ENCODE measurements around the gene RUNX1.

The RUNX1 gene

GRCh38 chr21:34906401-34906800 is 142.7 kb downstream of the RUNX1 start:
- no peak for DNase-seq
- Mint-ChIP-seq H3K27me3 (no peaks in the 10 kb centered on the region), H3K4me3 (no peak overlapping the region), H3K36me3 (peaks cover 11% of the 10 kb centered on the region), H3K4me1 (peaks cover 25% of the 10 kb centered on the region), H3K27ac (no peak overlapping the region), H3K9me3 (no peaks in the 10 kb centered on the region)
- CTCF ChIA-PET, result no interaction called here

- Mint-ChIP-seq H3K4me1 (peaks cover 22% of the 10 kb centered on the region), H3K4me3 (no peak overlapping the region), H3K36me3 (peaks cover 10% of the 10 kb centered on the region), H3K27ac (no peak overlapping the region), H3K27me3 (no peaks in the 10 kb centered on the region), H3K9me3 (no peaks in the 10 kb centered on the region)
- CTCF ChIA-PET, result no interaction called here
- no peak for DNase-seq
These were observed 143.9 kb downstream of the RUNX1 start for GRCh38 chr21:34905218-34905537.

- no peak overlapping the region for H3K4me3 Mint-ChIP-seq
- no peak overlapping the region for H3K27ac Mint-ChIP-seq
- no peaks in the 10 kb centered on the region for H3K9me3 Mint-ChIP-seq
- H3K36me3 Mint-ChIP-seq, result peaks cover 6% of the 10 kb centered on the region
- DNase-seq, result no peak
- peaks cover 17% of the 10 kb centered on the region for H3K4me1 Mint-ChIP-seq
- CTCF ChIA-PET, result no interaction called here
- H3K27me3 Mint-ChIP-seq, result no peaks in the 10 kb centered on the region
These were observed 144.4 kb downstream of the RUNX1 start for GRCh38 chr21:34904526-34905217.

- Mint-ChIP-seq H3K4me3 (no peak overlapping the region), H3K27ac (no peak overlapping the region), H3K27me3 (no peaks in the 10 kb centered on the region), H3K4me1 (no peaks in the 10 kb centered on the region), H3K9me3 (no peaks in the 10 kb centered on the region), H3K36me3 (peaks cover 25% of the 10 kb centered on the region)
- CTCF ChIA-PET, result interaction anchor here (1.0 kb wide), 1 partner anchor 940 kb away, joined by 5 read pairs; no protein-coding TSS in a partner anchor
- DNase-seq, result no peak
These were observed 148.7 kb downstream of the RUNX1 start for GRCh38 chr21:34900376-34900775.

- Mint-ChIP-seq H3K9me3 (no peaks in the 10 kb centered on the region), H3K4me1 (peaks cover 2% of the 10 kb centered on the region), H3K36me3 (peaks cover 25% of the 10 kb centered on the region), H3K27me3 (no peaks in the 10 kb centered on the region), H3K27ac (no peak overlapping the region), H3K4me3 (no peak overlapping the region)
- CTCF ChIA-PET, result interaction anchor here (1.0 kb wide), 1 partner anchor 940 kb away, joined by 5 read pairs; no protein-coding TSS in a partner anchor
- no peak for DNase-seq
These were observed 149.3 kb downstream of the RUNX1 start for GRCh38 chr21:34899760-34900159.

- Mint-ChIP-seq H3K27ac (no peak overlapping the region), H3K4me1 (peaks cover 6% of the 10 kb centered on the region), H3K27me3 (no peaks in the 10 kb centered on the region), H3K9me3 (no peaks in the 10 kb centered on the region), H3K4me3 (no peak overlapping the region), H3K36me3 (peaks cover 25% of the 10 kb centered on the region)
- CTCF ChIA-PET, result interaction anchor here (1.0 kb wide), 1 partner anchor 941 kb away, joined by 5 read pairs; no protein-coding TSS in a partner anchor
- DNase-seq, result no peak
These were observed 149.8 kb downstream of the RUNX1 start for GRCh38 chr21:34899302-34899701.

GRCh38 chr21:34897828-34898227 is 151.3 kb downstream of the RUNX1 start:
- H3K9me3 Mint-ChIP-seq, result no peaks in the 10 kb centered on the region

GRCh38 chr21:34894401-34894800 is 154.7 kb downstream of the RUNX1 start:
- Mint-ChIP-seq H3K4me1 (peaks cover 29% of the 10 kb centered on the region), H3K4me3 (no peak overlapping the region), H3K27ac (no peak overlapping the region), H3K36me3 (peaks cover 23% of the 10 kb centered on the region), H3K9me3 (no peaks in the 10 kb centered on the region), H3K27me3 (peaks cover 13% of the 10 kb centered on the region)
- no peak for DNase-seq
- CTCF ChIA-PET, result no interaction called here

More at GRCh38 chr21:34897828-34898227, 151.3 kb downstream of the RUNX1 start:
- DNase-seq, result no peak
- Mint-ChIP-seq H3K27ac (no peak overlapping the region), H3K4me3 (no peak overlapping the region), H3K36me3 (peaks cover 26% of the 10 kb centered on the region), H3K4me1 (peaks cover 14% of the 10 kb centered on the region), H3K27me3 (no peaks in the 10 kb centered on the region)
- CTCF ChIA-PET, result no interaction called here

GRCh38 chr21:34892209-34892608 is 156.9 kb downstream of the RUNX1 start:
- H3K27ac Mint-ChIP-seq, result no peak overlapping the region
- no peak for DNase-seq
- H3K4me1 Mint-ChIP-seq, result peaks cover 39% of the 10 kb centered on the region
- H3K9me3 Mint-ChIP-seq, result no peaks in the 10 kb centered on the region
- H3K27me3 Mint-ChIP-seq, result peaks cover 13% of the 10 kb centered on the region
- CTCF ChIA-PET, result interaction anchor here (0.8 to 2.7 kb wide), 8 partner anchors 36 to 509 kb away, joined by 3 to 11 read pairs (median 3); no protein-coding TSS in a partner anchor
- peaks cover 7% of the 10 kb centered on the region for H3K36me3 Mint-ChIP-seq
- H3K4me3 Mint-ChIP-seq, result no peak overlapping the region

- Mint-ChIP-seq H3K27ac (no peak overlapping the region), H3K4me1 (peaks cover 42% of the 10 kb centered on the region), H3K9me3 (no peaks in the 10 kb centered on the region), H3K36me3 (peaks cover 2% of the 10 kb centered on the region), H3K4me3 (peak overlapping the region; percentile 37), H3K27me3 (peaks cover 13% of the 10 kb centered on the region)
- DNase-seq, result no peak
- CTCF ChIA-PET, result interaction anchor here (0.9 to 2.7 kb wide), 5 partner anchors 55 to 509 kb away, joined by 3 to 27 read pairs (median 7); partner anchors contain the start of gene RUNX1
These were observed 157.5 kb downstream of the RUNX1 start for GRCh38 chr21:34891613-34891943.

- no peak overlapping the region for H3K27ac Mint-ChIP-seq
- peaks cover 13% of the 10 kb centered on the region for H3K27me3 Mint-ChIP-seq
- CTCF ChIA-PET, result interaction anchor here (0.7 to 2.7 kb wide), 11 partner anchors 10 to 948 kb away, joined by 3 to 27 read pairs (median 6); partner anchors contain the start of gene RUNX1
- peaks cover 46% of the 10 kb centered on the region for H3K4me1 Mint-ChIP-seq
- H3K4me3 Mint-ChIP-seq, result peak overlapping the region; percentile 85
- H3K36me3 Mint-ChIP-seq, result peaks cover 1% of the 10 kb centered on the region
- DNase-seq, result peak; percentile 24
- H3K9me3 Mint-ChIP-seq, result no peaks in the 10 kb centered on the region
These were observed 158.1 kb downstream of the RUNX1 start for GRCh38 chr21:34890724-34891612.

- CTCF ChIA-PET, result interaction anchor here (0.8 to 2.3 kb wide), 19 partner anchors 11 to 949 kb away, joined by 3 to 27 read pairs (median 5); partner anchors contain the start of gene RUNX1
- no peaks in the 10 kb centered on the region for H3K9me3 Mint-ChIP-seq
- H3K4me1 Mint-ChIP-seq, result peaks cover 52% of the 10 kb centered on the region
- H3K4me3 Mint-ChIP-seq, result peak overlapping the region; percentile 85
- H3K36me3 Mint-ChIP-seq, result peaks cover 3% of the 10 kb centered on the region
- H3K27ac Mint-ChIP-seq, result no peak overlapping the region
- H3K27me3 Mint-ChIP-seq, result peaks cover 13% of the 10 kb centered on the region
- no peak for DNase-seq
These were observed 158.7 kb downstream of the RUNX1 start for GRCh38 chr21:34890470-34890723.

- H3K36me3 Mint-ChIP-seq, result peaks cover 5% of the 10 kb centered on the region
- peak overlapping the region; percentile 55 for H3K27ac Mint-ChIP-seq
- H3K4me1 Mint-ChIP-seq, result peaks cover 53% of the 10 kb centered on the region
- H3K4me3 Mint-ChIP-seq, result peak overlapping the region; percentile 85
- peaks cover 13% of the 10 kb centered on the region for H3K27me3 Mint-ChIP-seq
- no peaks in the 10 kb centered on the region for H3K9me3 Mint-ChIP-seq
- DNase-seq, result peak; percentile 78
- CTCF ChIA-PET, result interaction anchor here (0.8 to 2.7 kb wide), 23 partner anchors 12 to 950 kb away, joined by 3 to 27 read pairs (median 5); partner anchors contain the start of gene RUNX1
These were observed 159.2 kb downstream of the RUNX1 start for GRCh38 chr21:34889676-34890469.

GRCh38 chr21:34889320-34889675 is 159.8 kb downstream of the RUNX1 start:
- Mint-ChIP-seq H3K27me3 (peaks cover 13% of the 10 kb centered on the region), H3K9me3 (no peaks in the 10 kb centered on the region), H3K27ac (peak overlapping the region; percentile 95), H3K4me3 (peak overlapping the region; percentile 85), H3K4me1 (peaks cover 54% of the 10 kb centered on the region), H3K36me3 (peaks cover 5% of the 10 kb centered on the region)
- CTCF ChIA-PET, result interaction anchor here (0.8 to 2.7 kb wide), 22 partner anchors 12 to 950 kb away, joined by 3 to 27 read pairs (median 5); partner anchors contain the start of gene RUNX1
- DNase-seq, result no peak

Data from activated naive CD4-positive, alpha-beta T cell treated with anti-CD3 and anti-CD28 coated beads, Interleukin-2, amount 10 ng/mL, durations not matched to agents 7 days and 5 days (primary cell).